Right renal cortex interstitium (tissue), 3 donors: Measurements from ENCODE around the gene MRPL50. TPM values are rescaled to one million over a fixed set of nuclear protein-coding genes. Genes with fewer than 3 reads are reported as not detected.

Experiments
- DNase-seq, 3 donors: peaks; one replicate each; pipeline ENCODE4 v3.0.0-alpha.2; 2013; ENCODE audit warnings: low read depth in 3 of 3, low spot score in 2 of 3
- polyA plus RNA-seq, 3 donors: library from polyadenylated mRNA; unstranded; fragments of 120-200 nt; gene quantifications; one replicate each; pipeline ENCODE4 v1.2.1, GENCODE V29; 2013; ENCODE audit not compliant: insufficient read length in 3 of 3

Gene MRPL50
- polyA plus RNA-seq, 3 donors, result 27.3 to 31.5 (median 29.3) TPM

DNA sequence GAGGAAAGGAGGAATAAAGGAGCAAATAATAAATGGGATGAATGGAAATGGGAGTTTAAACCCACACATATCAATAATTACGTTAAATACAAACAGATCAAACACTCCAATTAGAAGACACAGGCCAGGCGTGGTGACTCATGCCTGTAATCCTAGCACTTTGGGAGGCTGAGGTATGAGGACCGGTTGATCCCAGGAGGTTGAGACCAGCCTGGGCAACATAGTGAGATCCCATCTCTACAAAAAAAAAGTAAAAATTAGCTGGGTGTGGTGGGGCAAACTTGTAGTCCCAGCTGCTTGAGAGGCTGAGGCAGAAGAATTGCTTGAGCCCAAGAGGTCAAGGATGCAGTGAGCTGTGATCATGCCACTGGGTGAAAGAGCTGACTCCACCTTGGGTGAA is 17.3 kb downstream of the MRPL50 start:
- DNase-seq, result no peak

DNA sequence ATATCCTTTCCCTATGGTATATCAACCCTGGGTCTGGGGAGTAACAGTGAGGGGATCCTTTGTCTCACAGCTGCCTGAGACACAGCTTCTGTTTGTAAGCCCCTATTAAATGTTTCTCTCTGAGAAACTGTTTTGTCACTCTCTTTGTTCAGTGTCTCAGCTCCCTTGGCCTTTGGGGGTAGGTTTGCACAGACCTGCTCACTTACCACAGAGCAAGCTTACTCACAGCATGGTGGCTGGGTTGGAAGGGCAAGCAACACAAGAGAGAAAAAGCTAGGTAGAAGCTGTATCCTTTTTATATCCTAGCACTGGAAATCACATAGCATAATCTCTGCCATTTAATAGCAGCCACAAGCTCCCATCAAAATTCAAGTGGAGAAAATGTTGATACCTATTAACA is 18.1 kb downstream of the MRPL50 start:
- DNase-seq, result no peak

DNA sequence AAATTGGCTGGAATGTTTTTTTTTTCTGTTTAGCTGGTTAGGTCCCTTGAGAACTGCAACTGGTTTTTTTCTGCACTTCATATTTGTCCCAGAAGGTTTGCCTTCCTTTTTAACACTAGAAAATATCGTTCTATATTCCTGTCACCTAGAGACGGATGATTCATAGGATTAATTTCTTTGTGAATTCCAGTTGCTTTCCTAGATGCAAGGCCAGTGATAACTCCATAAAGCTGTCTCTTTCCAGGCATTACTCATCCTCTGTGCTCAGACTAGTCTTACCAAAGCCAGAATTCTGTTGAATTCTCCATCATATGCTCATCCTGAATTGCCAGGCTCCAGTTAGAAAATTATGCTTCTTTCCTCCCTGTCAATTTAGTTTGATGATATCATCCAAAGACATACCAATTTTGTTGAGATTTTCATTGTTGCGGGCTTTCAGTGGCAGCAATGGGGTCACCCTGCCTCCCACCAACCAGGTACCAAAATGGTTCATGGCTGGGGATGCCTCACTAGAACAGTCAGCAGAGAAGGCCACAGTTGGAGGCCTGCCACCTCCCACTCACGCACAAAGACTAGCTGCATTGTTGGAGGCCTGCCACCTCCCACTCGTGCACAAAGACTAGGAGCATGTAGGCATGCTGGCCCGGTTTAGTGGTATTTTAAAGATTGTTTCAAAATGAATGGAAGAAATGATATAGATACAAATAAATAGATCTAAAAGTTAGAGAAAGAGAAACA is 22.1 kb downstream of the MRPL50 start:
- DNase-seq, result no peak

DNA sequence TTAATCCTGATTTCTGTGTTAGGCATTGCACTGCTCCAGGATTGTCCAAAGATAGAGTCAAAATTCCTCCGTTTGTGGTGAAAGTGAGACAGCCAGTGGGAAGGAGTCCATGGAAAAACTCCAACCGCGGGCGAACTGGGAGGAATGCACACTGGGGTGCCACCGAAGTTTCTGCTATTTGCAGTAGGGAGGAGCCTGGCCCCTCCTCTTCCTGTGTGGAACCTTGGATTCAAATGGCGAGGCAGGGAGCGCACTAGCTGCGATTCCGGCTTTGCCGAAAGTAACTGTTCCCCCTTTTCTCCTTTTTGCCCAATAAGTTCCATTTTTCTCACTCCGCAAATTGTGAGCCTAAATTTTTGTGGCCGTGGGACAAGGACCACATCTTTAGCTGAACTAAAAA is 22.9 kb downstream of the MRPL50 start:
- DNase-seq, result no peak

DNA sequence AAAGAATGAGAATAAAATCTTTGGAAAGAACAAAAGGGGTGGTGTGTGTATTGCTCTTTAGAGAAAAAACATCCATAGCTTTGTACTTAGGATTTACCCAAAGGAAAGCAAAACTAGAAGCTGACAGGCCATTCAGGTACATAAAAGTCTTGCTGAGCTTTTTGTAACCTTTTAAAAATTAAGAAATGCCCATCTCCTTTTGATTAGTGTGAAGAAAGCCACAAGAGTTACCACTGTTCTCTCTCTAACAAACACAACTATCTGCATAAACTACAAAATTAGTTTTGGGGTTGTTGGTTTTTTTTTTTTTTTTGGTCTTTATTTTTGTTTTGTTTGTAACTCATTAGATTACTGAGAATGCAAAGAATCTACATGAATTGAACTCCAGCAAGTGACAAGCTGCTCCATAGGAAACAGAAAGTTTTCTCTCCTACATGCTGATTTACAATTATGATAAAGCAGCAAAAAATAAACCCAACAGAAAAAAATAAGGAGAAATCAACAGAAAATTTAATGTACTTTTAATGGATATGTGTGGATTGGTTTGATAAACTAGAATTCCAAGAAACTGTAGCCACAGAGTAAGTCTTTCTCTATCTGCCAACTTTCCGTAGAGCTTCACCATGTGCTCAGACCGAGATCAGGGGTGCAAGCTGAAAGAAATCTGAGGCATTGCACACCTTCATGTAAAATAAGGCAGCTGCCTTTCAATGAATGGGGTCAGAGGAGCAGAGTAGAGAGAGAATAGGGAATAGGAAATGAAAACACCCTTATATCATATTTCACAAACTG is 25.9 kb downstream of the MRPL50 start:
- DNase-seq, result no peak

DNA sequence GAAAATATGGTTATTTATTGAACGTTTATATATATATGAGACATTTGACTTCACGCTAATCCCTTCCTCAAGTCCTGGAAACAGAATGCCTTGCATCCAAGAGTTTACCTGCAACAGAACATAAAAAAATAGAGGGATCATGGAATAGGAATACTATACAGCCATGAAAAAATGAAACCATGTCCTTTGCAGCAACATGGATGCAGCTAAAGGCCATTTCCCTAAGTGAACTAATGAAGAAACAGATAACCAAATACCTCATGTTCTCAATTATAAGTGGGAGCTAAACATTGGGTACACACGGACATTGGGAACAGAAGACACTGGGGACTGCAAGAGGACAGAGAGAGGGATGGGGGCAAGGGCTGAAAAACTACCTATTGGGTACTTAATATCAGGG is 26.6 kb downstream of the MRPL50 start:
- DNase-seq, result no peak

DNA sequence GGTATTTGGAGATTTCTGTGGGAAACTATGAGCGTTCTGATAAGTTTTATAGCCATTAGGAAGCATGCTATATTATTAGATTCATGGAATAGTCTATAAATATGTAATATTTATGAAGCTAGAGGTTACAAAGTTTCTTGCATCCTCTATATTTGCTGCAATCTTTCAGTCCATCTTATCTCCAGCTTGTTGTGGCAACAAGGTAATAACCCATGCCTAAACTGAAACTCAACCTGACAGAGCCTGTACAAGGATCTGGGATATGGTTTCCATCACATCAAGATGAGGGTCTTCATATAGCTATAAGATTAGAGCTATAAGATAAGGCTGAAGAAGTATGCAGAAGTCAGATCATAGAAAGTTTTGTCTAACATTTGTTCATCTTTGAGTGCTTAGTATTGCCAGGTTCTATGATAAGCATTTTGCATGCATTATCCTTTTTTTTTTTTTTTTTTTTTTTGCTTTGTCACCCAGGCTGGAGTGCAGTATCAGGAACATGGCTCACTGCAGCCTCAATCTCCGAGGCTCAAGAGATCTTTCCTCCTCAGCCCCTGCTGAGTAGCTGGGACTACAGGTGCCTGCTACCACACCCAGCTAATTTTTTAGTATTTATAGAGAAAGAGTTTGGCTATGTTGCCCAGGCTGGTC is 28.4 kb downstream of the MRPL50 start:
- no peak for DNase-seq

DNA sequence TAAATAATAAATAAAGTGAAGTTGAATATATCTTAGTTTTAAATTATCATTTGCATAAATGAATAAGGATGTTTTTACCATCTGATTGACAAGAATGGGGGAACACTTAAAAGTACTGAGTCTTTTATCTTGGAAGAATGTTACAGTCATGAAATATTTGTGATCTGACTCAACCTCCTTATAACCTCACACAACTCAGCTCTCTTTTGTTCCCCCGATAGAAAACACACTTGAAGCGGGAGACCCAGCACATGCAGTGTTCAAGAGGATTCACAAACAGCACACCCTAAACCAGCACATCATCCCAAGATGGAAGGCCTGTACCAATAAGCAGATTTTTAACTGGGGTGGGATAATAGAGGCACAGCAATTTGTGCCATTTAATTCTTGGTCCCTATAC is 29.1 kb downstream of the MRPL50 start:
- DNase-seq, result no peak

DNA sequence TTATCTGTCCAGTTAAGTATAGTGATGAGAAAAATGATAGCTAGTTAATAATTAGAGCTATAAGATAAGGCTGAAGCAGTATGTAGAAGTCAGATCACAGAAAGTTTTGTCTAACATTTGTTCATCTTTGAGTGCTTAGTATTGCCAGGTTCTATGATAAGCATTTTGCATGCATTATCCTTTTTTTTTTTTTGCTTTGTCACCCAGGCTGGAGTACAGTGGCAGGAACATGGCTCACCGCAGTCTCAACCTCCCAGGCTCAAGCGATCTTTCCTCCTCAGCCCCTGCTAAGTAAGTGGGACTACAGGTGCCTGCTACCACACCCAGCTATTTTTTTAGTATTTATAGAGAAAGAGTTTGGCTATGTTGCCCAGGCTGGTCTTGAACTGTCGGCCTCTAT is 31.1 kb downstream of the MRPL50 start:
- DNase-seq, result no peak

DNA sequence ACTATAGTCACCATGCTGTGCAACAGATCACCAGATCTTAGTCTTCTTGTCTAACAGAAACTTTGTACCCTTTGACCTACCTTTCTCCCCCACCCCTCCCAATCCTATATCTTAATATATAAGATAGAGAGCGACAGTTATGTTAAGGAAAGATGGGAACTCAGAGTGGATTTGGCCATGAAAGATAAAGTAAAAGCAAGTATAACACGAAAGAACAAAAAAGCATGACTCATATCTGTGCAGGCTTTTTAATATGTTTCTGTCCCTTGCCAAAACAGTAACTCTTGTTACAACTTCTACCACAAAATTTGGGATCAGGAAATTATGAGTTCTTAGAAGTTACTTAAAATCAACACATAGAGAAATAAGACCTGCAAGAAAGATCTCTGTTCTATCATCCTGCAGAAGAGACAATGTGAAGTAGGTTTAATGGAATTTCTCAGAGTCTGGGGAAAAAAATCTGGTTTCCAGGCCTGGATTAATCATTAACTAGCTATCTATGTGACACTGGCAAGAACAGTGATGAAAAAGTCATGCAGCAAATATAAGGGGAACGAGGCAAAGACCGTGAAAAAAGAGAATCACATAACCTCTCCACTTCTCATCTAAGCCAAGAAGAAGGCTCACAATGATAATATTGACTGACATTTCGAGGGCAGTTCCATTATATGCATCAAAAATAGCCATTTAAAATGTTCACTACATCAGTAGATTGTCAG is 32.2 kb downstream of the MRPL50 start:
- no peak for DNase-seq

DNA sequence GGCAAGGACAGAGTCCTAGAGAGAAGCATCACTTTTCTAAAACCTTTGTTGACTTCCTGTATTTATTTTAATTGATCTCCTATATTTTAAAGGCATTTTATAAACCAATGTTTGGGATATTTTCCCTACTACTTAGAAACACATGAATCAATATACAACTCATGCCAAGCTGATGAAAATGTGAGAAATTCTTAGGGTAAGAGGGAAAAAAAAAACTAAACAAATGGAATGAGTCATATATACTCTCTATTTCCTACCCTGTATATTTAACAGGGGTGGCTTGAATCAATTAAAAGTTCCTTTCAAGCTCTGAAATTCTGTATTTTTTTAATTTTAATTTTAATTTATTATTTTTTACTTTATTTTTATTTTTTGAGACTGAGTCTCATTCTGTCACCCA is 33.2 kb downstream of the MRPL50 start:
- DNase-seq, result no peak

DNA sequence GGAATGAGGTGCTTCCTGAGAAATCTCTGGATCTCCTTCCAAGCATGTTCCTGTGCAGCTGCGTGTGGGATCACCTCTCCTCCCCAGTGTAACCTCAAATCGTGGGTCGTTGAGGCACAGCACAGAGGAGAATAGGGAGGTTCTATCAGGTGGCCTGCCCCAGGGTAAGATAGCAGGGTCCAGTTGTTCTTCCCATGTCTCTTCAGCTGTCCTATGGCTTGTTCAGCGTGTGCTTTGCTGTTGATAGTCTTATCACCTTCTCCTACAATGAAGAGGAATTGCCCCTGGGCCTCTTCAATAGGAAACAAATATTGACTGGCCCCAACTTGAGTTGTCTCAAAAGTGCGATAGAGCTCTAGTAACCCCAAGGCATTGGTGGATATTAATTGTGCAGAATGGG is 36.0 kb downstream of the MRPL50 start:
- no peak for DNase-seq

DNA sequence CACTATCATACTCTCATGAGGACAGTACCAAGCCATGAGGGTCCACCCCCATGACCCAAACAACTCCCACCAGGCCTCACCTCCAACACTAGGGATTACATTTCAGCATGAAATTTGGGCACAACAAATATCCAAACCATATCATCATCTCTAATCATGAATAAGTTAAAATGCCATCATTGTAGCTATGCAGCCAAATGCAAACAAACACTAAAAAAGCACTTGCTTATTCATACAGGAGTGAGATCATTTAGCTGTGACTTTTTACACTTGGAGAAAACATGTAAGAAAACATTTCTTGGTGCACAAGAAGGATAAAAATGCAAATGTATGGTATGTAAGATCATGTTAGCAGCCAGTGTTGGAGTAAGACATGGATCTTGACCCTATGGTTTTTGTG is 37.8 kb downstream of the MRPL50 start:
- no peak for DNase-seq

DNA sequence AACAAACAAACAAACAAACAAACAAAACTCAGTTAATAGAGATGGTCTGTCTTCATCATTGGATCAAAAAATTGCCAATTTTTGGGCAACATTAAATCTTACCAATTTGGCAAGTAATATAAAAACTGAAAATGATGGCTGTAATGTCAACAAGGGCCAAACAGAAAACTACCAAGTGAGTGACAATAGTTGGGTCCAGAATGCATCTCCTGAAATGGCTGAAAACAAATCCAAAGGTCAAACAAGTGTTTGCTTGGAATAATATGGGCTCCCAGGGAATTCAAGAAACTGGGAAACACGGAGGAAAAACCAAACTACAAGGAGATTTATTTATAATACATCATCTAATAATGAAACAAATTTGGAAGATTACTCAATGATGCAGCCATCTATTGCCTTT is 38.7 kb downstream of the MRPL50 start:
- no peak for DNase-seq

DNA sequence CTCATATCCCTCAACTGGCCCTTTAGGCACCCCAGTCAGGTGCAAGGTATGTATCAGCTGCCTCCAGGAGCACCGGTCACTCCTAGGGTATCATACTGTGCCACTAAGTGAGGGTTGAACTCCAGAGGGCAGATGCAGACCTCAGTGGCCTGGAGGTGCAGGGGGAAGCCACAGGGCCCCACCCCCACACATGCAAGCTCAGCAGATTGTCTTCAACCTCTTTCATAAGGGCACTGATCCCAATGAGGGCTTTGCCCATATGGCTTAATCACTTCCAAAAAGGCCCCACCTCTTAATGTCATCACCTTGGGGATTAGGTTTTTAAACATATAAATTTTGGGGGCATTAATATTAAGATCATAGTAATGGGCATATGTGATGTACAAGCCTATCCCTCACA is 41.8 kb downstream of the MRPL50 start:
- DNase-seq, result no peak

DNA sequence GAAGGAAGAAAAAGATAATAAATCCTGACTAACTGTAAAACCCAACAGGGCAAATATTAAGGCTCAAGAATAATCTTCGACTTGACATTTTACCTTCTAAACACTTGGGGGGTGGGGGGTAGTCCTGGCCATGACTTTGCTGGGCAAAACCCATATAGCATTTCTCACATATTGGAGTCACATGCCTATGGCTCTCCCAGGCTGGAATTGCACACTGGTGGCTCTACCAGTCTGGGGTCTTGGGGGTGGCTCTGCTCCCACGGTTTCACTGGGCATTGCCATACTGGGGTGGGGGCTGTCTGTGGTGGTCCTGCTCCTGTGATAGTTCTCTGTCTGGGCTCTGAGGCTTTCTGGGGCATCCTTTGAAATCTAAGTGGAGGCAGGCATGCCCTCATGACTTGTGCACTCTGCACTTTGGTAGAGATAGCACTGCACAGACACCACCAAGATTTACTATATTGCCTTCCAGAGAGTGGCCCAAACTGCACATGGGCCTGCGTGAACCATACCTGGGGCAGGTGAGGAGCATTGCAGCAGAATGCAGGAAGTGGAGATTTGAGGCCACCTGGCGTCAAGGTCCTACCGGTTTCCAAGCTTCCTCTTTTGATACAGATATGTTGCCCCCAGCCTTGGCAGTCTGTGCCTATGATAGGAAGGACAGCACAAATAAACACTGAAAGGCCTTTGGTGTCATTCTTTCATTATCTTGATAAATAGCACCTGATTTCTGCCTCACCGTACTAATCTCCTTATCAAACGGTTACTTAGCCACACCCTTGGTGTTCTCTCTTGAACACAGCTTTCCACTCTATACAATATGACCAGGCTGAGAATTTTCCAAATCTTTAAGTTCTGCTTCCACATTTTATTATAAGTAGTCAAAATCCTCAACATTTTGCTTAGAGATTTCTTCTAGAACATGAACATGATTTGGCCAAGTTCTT is 43.4 kb downstream of the MRPL50 start:
- no peak for DNase-seq

DNA sequence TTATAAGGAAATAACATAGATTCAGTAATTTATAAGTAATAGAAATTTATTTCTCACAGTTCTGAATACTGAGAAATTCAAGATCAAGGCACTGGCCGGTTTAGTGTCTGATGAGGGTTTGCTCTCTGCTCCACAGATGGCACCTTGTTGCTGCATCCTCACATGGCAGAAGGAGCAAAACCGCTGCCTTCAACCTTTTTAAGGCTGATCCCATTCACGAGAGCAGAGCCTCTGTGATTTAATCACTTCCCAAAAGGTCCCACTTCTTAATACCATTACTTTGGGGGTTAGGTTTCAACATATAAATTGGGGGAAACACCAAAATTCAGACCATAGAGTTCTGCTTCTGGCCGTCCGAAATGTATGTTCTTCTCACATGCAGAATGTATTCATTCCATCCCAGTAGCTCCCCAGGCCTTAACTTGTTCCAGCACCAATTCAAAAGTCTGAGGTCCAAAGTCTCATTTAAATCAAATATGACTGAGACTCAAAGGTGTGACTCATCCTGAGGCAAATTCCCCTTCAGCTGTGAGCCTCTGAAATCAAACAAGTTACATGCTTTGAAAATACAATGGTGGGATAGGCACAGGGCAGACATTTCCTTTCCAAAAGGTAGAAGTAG is 44.2 kb downstream of the MRPL50 start:
- no peak for DNase-seq

DNA sequence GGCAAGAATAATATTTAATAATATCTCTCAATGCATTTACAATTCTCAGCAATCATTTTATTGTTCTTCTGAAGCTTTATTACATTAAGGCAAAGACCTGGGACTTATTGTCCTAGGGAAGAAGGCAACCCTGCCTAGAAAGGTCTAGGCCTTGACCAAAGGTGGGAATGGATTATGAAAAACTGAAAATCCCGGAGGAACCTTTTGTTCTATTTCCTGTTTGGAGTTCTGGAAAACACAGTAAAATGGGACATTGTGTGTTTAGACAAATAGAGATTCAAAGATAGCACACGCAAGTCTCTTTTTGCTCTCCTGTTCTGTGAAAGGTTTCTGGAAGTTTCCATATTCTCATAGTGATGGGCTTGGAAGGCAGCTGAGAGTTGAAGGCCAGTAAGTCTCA is 44.7 kb downstream of the MRPL50 start:
- DNase-seq, result no peak

DNA sequence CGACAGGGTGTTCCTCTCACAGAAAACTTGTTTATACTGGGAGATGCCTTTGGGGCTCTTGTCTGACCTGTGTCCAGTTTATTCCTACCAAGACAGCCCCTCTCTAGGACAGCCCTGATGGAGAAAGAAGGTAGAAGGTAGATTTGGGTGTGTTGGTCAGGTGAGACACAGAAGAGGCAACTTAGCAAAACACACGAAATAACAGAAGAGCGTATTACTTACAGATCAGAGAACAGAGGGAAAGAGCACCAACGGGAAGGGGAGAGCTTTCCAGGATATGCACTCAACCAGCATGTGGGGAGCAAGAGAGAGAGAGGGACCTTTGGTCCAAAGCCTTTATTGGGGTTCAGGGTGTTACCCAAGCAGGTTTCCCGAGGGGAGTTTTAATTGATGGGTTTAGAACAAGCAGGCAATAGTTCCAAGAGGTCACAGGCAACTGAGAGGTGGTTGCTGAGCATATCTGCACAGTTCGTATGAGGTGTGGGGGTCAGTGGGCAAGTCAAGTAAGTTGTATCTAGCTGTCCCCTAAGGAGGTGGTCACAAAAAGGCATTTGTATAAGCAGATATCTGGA is 45.4 kb downstream of the MRPL50 start:
- no peak for DNase-seq
